HEK293 (cell line): Measurements from ENCODE around the gene IL10RB.

Experiments
- CTCF ChIA-PET: fragments of 350-600 bp; formaldehyde crosslinking; extraction: SDS; loops from one replicate; lab custom pipeline; 2021; ENCODE audit warnings: antibody characterized with exemption; lab: Yijun Ruan, JAX
- POLR2A ChIA-PET: fragments of 300-600 bp; formaldehyde crosslinking; extraction: SDS; loops from one replicate; lab custom pipeline; 2020; ENCODE audit warnings: antibody characterized with exemption, inconsistent platforms; lab: Yijun Ruan, JAX
- H3K27ac ChIP-seq: fragments of 200-500 bp; sonication (Bioruptor generic); 2 replicates; pipeline ENCODE4 v1.5.1; 2014; ENCODE audit warnings: low read depth, low read length, control low read depth, inconsistent platforms; ENCODE audit errors: extremely low read depth
- H3K36me3 ChIP-seq, 2 experiments: fragments of 200-500 bp in 1 of 2; sonication (Bioruptor generic) in 1 of 2; 1 replicate in 1 of 2; 2 replicates in 1 of 2; pipeline ENCODE4 v1.5.1; 2014 to 2017; ENCODE audit warnings: inconsistent platforms in 2 of 2, low read length in 2 of 2; ENCODE audit not compliant: control insufficient read depth in 2 of 2, insufficient read depth in 1 of 2
- H3K4me1 ChIP-seq: fragments of 200-500 bp; sonication (Bioruptor generic); 2 replicates; pipeline ENCODE4 v1.5.1; 2014; ENCODE audit warnings: mild to moderate bottlenecking, low read length, inconsistent platforms; ENCODE audit not compliant: control insufficient read depth, insufficient read depth
- H3K4me3 ChIP-seq: 2 replicates; pipeline ENCODE4 v1.5.1; 2011; ENCODE audit warnings: low read depth, mild to moderate bottlenecking, control low read depth, low read length, moderate library complexity
- H3K9me3 ChIP-seq: fragments of 200-500 bp; sonication (Bioruptor generic); 2 replicates; pipeline ENCODE4 v1.5.1; 2014; ENCODE audit warnings: low read depth, low read length, inconsistent platforms; ENCODE audit not compliant: control insufficient read depth, insufficient read depth
- GLIS1 ChIP-seq: fragments of 450-650 bp; formaldehyde crosslinking; IDR thresholded peaks from 2 replicates; pipeline ENCODE4 v1.5.1; 2016; ENCODE audit warnings: missing biosample characterization, missing genetic modification characterization
- SETDB1 ChIP-seq: IDR thresholded peaks from one replicate; pipeline ENCODE4 v1.6.1; 2017; ENCODE audit warnings: mild to moderate bottlenecking, low read length, moderate library complexity, mixed read lengths; ENCODE audit not compliant: insufficient read length
- YY2 ChIP-seq: fragments of 450-650 bp; formaldehyde crosslinking; IDR thresholded peaks from 2 replicates; pipeline ENCODE4 v1.5.1; 2016; ENCODE audit warnings: missing biosample characterization, missing genetic modification characterization
- ZBTB48 ChIP-seq: fragments of 450-650 bp; formaldehyde crosslinking; IDR thresholded peaks from 2 replicates; pipeline ENCODE4 v1.5.1; 2016; ENCODE audit warnings: missing biosample characterization, missing genetic modification characterization
- ZFHX2 ChIP-seq: fragments of 450-650 bp; formaldehyde crosslinking; conservative IDR thresholded peaks from 2 replicates; pipeline ENCODE4 v1.5.1; 2016; ENCODE audit warnings: missing biosample characterization, missing genetic modification characterization
- ZFP3 ChIP-seq: fragments of 450-650 bp; formaldehyde crosslinking; IDR thresholded peaks from 2 replicates; pipeline ENCODE4 v1.5.1; 2016; ENCODE audit warnings: low read depth, missing biosample characterization, missing genetic modification characterization
- ZFP41 ChIP-seq: fragments of 450-650 bp; formaldehyde crosslinking; IDR thresholded peaks from 2 replicates; pipeline ENCODE4 v1.5.1; 2016; ENCODE audit warnings: missing biosample characterization, missing genetic modification characterization, borderline replicate concordance
- ZNF146 ChIP-seq: fragments of 450-650 bp; formaldehyde crosslinking; IDR thresholded peaks from 2 replicates; pipeline ENCODE4 v1.5.1; 2016; ENCODE audit warnings: missing biosample characterization, missing genetic modification characterization
- ZNF223 ChIP-seq: fragments of 450-650 bp; formaldehyde crosslinking; IDR thresholded peaks from 2 replicates; pipeline ENCODE4 v1.5.1; 2016; ENCODE audit warnings: missing biosample characterization, missing genetic modification characterization
- ZNF302 ChIP-seq: fragments of 450-650 bp; formaldehyde crosslinking; IDR thresholded peaks from 2 replicates; pipeline ENCODE4 v1.5.1; 2016; ENCODE audit warnings: missing biosample characterization, missing genetic modification characterization, low read depth
- ZNF350 ChIP-seq: fragments of 450-650 bp; formaldehyde crosslinking; IDR thresholded peaks from 2 replicates; pipeline ENCODE4 v1.5.0; 2017; ENCODE audit warnings: missing biosample characterization, mild to moderate bottlenecking, missing genetic modification characterization
- ZNF433 ChIP-seq: fragments of 450-650 bp; formaldehyde crosslinking; IDR thresholded peaks from 2 replicates; pipeline ENCODE4 v1.5.1; 2016; ENCODE audit warnings: missing biosample characterization, missing genetic modification characterization, low read depth
- ZNF658 ChIP-seq: fragments of 450-650 bp; formaldehyde crosslinking; IDR thresholded peaks from 2 replicates; pipeline ENCODE4; 2016; ENCODE audit warnings: missing biosample characterization, missing genetic modification characterization
- ZNF664 ChIP-seq: fragments of 450-650 bp; formaldehyde crosslinking; IDR thresholded peaks from 2 replicates; pipeline ENCODE4 v1.5.1; 2016; ENCODE audit warnings: missing biosample characterization, missing genetic modification characterization
- ZNF791 ChIP-seq: fragments of 450-650 bp; formaldehyde crosslinking; IDR thresholded peaks from 2 replicates; pipeline ENCODE4 v1.5.1; 2016; ENCODE audit warnings: missing biosample characterization, missing genetic modification characterization
- TF ChIP-seq, protein P1 (sequence below): fragments of 450-650 bp; formaldehyde crosslinking; IDR thresholded peaks from 2 replicates; pipeline ENCODE4 v1.5.1; 2016; ENCODE audit warnings: missing biosample characterization, missing genetic modification characterization
- TF ChIP-seq, protein P2 (sequence below): fragments of 450-650 bp; formaldehyde crosslinking; IDR thresholded peaks from 2 replicates; pipeline ENCODE4 v1.5.1; 2016; ENCODE audit warnings: missing biosample characterization, missing genetic modification characterization
- TF ChIP-seq, protein P3 (sequence below): fragments of 450-650 bp; formaldehyde crosslinking; IDR thresholded peaks from 2 replicates; pipeline ENCODE4 v1.5.1; 2017; ENCODE audit warnings: missing biosample characterization, missing genetic modification characterization
- TF ChIP-seq, protein P4 (sequence below): fragments of 450-650 bp; formaldehyde crosslinking; IDR thresholded peaks from 2 replicates; pipeline ENCODE4 v1.5.1; 2016; ENCODE audit warnings: missing biosample characterization, missing genetic modification characterization
- TF ChIP-seq, protein P5 (sequence below): fragments of 450-650 bp; formaldehyde crosslinking; IDR thresholded peaks from 2 replicates; pipeline ENCODE4 v1.5.1; 2016; ENCODE audit warnings: missing biosample characterization, missing genetic modification characterization

Gene IL10RB

DNA sequence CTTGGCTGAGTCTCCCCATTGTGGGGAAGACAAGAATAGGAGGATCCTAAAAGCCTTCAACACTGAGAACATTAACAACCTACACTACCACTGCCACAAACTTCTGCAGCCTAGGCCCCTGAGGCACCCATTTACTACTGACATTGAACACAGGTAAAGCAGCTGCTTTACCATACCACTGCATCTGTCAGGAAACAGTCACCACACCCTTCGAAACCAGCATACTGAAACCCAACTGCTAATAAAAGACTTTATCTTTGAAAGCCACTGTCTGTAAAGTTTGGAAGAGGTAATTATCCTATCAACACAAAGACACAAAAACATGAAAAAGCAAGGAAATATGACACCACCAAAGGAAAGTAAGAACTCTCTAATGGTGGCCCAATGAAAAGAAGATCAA lies 66.0 kb downstream of the IL10RB start:
- peaks cover 5 to 7% of the 10 kb centered on the region in 2 experiments; a peak in 2 of 3 replicates for H3K36me3 ChIP-seq
- H3K4me1 ChIP-seq, result no peaks in the 10 kb centered on the region
- CTCF ChIA-PET, result interaction anchor here (1.2 to 1.7 kb wide), 2 partner anchors 29 to 43 kb away, joined by 4 to 6 read pairs; no protein-coding TSS in a partner anchor

DNA sequence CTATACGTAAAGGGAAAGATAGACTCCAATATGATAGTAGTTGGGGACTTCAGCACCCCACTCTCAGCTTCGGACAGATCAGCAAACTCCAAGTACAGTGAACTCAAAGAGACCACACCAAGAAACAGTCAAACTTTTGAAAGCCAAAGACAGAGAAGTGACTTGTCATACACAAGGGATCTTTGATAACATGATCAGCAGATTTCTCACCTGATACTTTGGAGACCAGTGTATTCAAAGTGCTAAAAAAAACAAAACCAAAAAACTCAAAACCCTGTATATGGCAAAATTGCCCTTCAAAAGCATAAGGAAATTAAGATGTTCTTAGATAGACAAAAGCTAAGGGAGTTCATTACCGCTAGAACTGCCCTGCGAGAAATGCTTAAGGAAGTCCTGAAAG lies 68.0 kb downstream of the IL10RB start:
- Histone ChIP-seq H3K9me3 (no peaks in the 10 kb centered on the region), H3K36me3 (peaks cover 7 to 20% of the 10 kb centered on the region in 2 experiments), H3K4me3 (no peak overlapping the region), H3K4me1 (no peaks in the 10 kb centered on the region), H3K27ac (no peak overlapping the region)
- TF ChIP-seq GLIS1 (tag by site-specific recombination), result no peak
- TF ChIP-seq, protein P1, sequence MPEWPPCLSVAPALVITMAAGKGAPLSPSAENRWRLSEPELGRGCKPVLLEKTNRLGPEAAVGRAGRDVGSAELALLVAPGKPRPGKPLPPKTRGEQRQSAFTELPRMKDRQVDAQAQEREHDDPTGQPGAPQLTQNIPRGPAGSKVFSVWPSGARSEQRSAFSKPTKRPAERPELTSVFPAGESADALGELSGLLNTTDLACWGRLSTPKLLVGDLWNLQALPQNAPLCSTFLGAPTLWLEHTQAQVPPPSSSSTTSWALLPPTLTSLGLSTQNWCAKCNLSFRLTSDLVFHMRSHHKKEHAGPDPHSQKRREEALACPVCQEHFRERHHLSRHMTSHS (tag by site-specific recombination), result no peak
- peak; percentile 98 for TF ChIP-seq ZNF791 (tag by site-specific recombination)
- TF ChIP-seq SETDB1, result peak; percentile 21
- ChIA-PET CTCF (interaction anchor here (1.7 kb wide), 1 partner anchor 27 kb away, joined by 7 read pairs; no protein-coding TSS in a partner anchor), POLR2A (interaction anchor here (1.0 kb wide), 1 partner anchor 9 kb away, joined by 4 read pairs; the partner anchor contains the start of gene IFNAR1)

More for the DNA sequence above, 66.0 kb downstream of the IL10RB start:
- no peak overlapping the region for H3K27ac ChIP-seq
- no peak for TF ChIP-seq ZFP41 (tag by site-specific recombination)
- no peak for TF ChIP-seq YY2
- TF ChIP-seq ZNF658 (tag by site-specific recombination), result no peak
- no peak for TF ChIP-seq ZNF433 (tag by site-specific recombination)
- no peak for TF ChIP-seq ZFHX2 (tag by site-specific recombination)
- TF ChIP-seq, protein P2, sequence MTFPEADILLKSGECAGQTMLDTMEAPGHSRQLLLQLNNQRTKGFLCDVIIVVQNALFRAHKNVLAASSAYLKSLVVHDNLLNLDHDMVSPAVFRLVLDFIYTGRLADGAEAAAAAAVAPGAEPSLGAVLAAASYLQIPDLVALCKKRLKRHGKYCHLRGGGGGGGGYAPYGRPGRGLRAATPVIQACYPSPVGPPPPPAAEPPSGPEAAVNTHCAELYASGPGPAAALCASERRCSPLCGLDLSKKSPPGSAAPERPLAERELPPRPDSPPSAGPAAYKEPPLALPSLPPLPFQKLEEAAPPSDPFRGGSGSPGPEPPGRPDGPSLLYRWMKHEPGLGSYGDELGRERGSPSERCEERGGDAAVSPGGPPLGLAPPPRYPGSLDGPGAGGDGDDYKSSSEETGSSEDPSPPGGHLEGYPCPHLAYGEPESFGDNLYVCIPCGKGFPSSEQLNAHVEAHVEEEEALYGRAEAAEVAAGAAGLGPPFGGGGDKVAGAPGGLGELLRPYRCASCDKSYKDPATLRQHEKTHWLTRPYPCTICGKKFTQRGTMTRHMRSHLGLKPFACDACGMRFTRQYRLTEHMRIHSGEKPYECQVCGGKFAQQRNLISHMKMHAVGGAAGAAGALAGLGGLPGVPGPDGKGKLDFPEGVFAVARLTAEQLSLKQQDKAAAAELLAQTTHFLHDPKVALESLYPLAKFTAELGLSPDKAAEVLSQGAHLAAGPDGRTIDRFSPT (tag by site-specific recombination), result no peak
- no peak for TF ChIP-seq ZFP3 (tag by site-specific recombination)
- TF ChIP-seq, protein P3, sequence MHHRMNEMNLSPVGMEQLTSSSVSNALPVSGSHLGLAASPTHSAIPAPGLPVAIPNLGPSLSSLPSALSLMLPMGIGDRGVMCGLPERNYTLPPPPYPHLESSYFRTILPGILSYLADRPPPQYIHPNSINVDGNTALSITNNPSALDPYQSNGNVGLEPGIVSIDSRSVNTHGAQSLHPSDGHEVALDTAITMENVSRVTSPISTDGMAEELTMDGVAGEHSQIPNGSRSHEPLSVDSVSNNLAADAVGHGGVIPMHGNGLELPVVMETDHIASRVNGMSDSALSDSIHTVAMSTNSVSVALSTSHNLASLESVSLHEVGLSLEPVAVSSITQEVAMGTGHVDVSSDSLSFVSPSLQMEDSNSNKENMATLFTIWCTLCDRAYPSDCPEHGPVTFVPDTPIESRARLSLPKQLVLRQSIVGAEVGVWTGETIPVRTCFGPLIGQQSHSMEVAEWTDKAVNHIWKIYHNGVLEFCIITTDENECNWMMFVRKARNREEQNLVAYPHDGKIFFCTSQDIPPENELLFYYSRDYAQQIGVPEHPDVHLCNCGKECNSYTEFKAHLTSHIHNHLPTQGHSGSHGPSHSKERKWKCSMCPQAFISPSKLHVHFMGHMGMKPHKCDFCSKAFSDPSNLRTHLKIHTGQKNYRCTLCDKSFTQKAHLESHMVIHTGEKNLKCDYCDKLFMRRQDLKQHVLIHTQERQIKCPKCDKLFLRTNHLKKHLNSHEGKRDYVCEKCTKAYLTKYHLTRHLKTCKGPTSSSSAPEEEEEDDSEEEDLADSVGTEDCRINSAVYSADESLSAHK, result no peak
- TF ChIP-seq ZBTB48 (tag by site-specific recombination), result no peak
- TF ChIP-seq ZNF146 (tag by site-specific recombination), result no peak
- TF ChIP-seq ZNF223 (tag by site-specific recombination), result no peak
- TF ChIP-seq, protein P4, sequence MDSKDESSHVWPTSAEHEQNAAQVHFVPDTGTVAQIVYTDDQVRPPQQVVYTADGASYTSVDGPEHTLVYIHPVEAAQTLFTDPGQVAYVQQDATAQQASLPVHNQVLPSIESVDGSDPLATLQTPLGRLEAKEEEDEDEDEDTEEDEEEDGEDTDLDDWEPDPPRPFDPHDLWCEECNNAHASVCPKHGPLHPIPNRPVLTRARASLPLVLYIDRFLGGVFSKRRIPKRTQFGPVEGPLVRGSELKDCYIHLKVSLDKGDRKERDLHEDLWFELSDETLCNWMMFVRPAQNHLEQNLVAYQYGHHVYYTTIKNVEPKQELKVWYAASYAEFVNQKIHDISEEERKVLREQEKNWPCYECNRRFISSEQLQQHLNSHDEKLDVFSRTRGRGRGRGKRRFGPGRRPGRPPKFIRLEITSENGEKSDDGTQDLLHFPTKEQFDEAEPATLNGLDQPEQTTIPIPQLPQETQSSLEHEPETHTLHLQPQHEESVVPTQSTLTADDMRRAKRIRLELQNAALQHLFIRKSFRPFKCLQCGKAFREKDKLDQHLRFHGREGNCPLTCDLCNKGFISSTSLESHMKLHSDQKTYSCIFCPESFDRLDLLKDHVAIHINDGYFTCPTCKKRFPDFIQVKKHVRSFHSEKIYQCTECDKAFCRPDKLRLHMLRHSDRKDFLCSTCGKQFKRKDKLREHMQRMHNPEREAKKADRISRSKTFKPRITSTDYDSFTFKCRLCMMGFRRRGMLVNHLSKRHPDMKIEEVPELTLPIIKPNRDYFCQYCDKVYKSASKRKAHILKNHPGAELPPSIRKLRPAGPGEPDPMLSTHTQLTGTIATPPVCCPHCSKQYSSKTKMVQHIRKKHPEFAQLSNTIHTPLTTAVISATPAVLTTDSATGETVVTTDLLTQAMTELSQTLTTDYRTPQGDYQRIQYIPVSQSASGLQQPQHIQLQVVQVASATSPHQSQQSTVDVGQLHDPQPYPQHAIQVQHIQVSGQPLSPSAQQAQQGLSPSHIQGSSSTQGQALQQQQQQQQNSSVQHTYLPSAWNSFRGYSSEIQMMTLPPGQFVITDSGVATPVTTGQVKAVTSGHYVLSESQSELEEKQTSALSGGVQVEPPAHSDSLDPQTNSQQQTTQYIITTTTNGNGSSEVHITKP (tag by site-specific recombination), result no peak
- TF ChIP-seq ZNF302 (tag by site-specific recombination), result no peak
- no peak for TF ChIP-seq ZNF350 (tag by site-specific recombination)
- no peak for TF ChIP-seq ZNF664 (tag by site-specific recombination)
- TF ChIP-seq, protein P5, sequence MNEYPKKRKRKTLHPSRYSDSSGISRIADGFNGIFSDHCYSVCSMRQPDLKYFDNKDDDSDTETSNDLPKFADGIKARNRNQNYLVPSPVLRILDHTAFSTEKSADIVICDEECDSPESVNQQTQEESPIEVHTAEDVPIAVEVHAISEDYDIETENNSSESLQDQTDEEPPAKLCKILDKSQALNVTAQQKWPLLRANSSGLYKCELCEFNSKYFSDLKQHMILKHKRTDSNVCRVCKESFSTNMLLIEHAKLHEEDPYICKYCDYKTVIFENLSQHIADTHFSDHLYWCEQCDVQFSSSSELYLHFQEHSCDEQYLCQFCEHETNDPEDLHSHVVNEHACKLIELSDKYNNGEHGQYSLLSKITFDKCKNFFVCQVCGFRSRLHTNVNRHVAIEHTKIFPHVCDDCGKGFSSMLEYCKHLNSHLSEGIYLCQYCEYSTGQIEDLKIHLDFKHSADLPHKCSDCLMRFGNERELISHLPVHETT (tag by site-specific recombination), result no peak
- TF ChIP-seq, all 188 proteins: peak for 0
- Histone ChIP-seq H3K9me3 (no peaks in the 10 kb centered on the region), H3K4me3 (no peak overlapping the region)
- POLR2A ChIA-PET, result interaction anchor here (1.2 kb wide), 1 partner anchor 8 kb away, joined by 5 read pairs; the partner anchor contains the start of gene IFNAR1
